Measurements from ENCODE around the gene DR1.

The DR1 gene

DNA sequence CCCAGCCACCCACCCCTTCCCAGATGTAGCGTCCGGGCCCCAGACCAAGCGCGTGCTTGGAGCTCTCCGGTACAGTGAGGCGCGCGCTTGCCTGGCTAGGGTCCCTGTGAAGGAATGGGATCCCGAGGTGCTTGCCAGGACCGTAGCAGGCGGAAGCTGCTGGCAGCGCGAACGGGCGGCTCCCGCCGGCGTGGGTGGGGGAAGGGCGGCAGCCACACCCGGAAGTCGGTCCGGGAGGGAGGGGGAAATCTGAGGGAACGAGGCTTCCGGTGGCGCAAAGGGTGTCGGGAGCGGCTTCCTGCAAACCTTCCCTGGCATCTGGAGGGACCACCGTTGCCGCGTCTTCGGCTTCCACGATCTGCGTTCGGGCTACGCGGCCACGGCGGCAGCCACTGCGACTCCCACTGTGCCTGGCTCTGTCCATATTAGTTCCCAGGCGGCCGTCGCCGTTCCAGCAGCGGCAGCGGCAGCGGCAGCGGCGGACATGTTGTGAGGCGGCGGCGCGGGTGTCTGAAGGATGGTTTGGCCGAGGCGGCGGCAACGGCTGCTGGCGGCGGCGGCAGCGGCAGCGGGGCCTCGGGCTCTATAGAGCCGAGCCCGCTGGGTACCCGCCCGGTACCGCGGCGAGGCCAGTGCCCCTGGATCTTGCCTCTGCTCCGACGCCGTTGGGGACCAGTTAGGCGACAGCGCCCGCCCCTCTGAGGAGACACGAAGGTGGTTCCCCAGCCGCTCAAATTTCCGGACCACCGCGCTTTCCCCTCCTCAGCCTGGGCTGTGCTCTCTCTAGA lies at the start of gene DR1:
Gene DR1 (plus strand): TSS at position 275 of the 788 bp plus-strand sequence. CDS start 739 bp downstream, outside the sequence.
- DNase-seq (ENCODE audit: low read depth in 2 of 2): peak; percentile 78 to 81

GRCh38 chr1:93296555-93297154 lies 49.1 kb upstream of the DR1 start:
- DNase-seq (ENCODE audit: low read depth in 2 of 2): no peak

DNA sequence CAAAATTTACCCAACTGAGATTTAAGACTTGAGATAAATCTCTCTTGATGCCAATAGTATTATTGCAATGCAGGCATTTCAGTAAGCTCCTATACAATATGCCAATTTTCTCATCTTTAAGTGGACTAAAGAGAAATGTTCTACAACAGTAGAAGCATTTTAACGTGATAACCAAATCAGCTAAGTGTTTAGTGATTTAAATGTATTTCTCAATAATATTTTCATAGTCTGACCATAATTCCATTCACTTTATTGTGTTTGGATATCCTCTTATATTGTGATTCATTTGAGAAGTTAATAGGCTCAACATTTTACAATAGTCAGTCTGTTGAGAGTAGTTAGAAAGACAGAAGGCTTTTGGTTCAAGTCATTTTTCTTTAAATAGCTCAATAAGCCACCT lies 44.6 kb upstream of the DR1 start:
- no peak for DNase-seq (ENCODE audit: low read depth in 2 of 2)

- no peak for DNase-seq (ENCODE audit: low read depth in 2 of 2)
These were observed 43.6 kb upstream of the DR1 start for GRCh38 chr1:93302078-93302477.

DNA sequence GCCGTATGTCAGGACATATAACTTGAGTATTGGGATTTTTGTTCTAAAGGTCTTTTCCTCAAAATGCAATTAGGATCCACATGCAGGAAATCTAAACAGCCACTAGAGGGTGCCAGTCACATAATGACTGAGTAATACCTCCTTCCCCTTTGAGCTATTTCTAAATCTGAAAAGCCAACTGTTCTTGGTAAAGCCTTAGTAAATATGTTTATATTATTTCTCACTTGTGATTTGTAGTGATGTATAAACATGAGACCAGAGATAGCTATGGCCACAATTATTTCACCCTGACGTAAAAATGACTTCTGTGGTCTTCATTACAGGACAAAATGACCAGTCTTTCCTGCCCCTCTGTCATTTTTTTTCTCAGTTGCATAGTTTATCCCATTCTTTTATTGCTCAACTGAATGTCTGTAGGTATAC lies 41.0 kb upstream of the DR1 start:
- peak in 1 of 2 donors; percentile 24 for DNase-seq (ENCODE audit: low read depth in 2 of 2)

GRCh38 chr1:93306920-93307319 lies 38.8 kb upstream of the DR1 start:
- DNase-seq (ENCODE audit: low read depth in 2 of 2): no peak

DNA sequence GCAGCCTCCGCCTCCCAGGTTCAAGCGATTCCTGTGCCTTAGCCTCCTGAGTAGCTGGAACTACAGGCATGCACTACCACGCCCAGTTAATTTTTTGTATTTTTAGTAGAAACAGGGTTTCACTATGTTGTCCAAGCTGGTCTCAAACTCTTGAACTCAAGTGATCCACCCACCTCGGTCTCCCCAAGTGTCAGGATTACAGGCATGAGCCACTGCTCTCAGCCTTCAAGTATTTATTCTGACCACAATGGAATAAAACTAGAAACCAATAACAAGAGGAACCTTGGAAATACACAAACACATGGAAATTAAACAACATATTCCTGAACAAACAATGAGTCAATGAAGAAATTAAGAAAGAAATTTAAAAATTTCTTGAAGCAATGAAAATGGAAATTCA lies 32.7 kb upstream of the DR1 start:
- no peak for DNase-seq (ENCODE audit: low read depth in 2 of 2)

DNA sequence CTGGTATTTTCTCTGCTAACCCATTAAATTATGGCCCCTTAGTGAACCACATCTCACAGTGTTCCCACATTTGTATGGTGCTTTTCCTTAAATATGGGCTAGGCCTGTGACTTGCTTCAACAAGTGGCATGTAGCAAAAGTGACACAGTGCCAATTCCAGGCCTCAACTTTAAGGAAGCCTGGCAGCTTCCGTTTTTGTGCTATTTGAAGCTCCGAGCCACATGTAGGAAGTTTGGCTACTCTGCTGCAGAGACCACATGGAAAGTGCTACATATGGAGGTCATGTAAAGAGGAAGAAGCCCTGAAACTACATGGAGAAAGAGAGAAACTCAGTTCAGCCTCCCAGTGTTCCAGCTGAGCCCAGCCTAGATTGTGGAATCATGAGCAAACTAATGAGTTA lies 28.5 kb upstream of the DR1 start:
- DNase-seq (ENCODE audit: low read depth in 2 of 2): no peak

GRCh38 chr1:93317943-93318342 lies 27.8 kb upstream of the DR1 start:
- DNase-seq (ENCODE audit: low read depth in 2 of 2): no peak

GRCh38 chr1:93321720-93322119 lies 24.0 kb upstream of the DR1 start:
- no peak for DNase-seq (ENCODE audit: low read depth in 2 of 2)

GRCh38 chr1:93322349-93322748 lies 23.4 kb upstream of the DR1 start:
- no peak for DNase-seq (ENCODE audit: low read depth in 2 of 2)

GRCh38 chr1:93323185-93323820 lies 22.4 kb upstream of the DR1 start:
- DNase-seq (ENCODE audit: low read depth in 2 of 2): no peak

- no peak for DNase-seq (ENCODE audit: low read depth in 2 of 2)
These were observed 20.9 kb upstream of the DR1 start for GRCh38 chr1:93324486-93325464.

DNA sequence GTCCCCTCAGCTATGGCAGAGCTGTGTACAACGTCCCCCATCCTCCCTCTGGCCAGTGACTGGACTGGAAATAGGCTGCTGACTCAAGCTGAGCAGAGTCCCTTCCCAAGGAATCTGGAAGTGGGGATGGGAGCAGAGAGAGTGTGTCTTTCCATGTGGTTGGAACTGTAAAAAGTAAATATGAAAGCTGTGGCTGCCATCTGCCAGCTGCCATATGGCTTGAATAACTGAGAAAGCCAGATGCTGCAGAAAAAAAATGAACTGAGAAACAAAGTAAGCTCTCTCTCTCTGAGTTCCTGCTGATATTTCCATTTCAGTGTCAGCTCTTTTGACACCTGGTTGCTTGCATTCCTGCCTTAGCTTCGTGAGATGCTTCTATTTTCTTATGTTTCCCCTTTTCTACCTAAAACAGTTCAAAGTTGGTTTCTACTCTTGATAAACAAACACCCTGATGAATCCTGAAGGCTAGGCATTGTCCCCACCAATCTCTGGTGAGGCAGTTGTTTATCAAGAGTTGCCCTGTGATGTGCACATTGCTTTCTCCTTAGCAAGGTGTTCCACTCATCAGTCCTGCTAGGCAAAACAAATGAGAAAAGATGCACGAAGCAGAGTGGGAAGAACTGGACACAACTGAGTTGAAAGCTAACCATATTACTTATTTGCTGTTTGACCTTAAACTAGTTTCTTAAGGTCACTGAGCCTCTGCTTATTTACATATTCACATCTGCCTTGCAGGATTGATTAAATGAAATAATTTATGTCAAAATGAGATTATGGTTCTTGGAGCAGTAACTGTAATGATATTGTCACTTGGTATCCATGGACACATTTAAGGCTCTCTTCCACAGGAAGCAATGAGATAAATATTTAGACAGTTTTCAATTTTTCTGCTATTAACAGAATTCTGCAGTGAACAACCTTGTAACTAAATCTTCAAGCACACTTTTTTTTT lies 16.6 kb upstream of the DR1 start:
- no peak for DNase-seq (ENCODE audit: low read depth in 2 of 2)

- no peak for DNase-seq (ENCODE audit: low read depth in 2 of 2)
These were observed 15.5 kb upstream of the DR1 start for GRCh38 chr1:93330196-93330595.

DNA sequence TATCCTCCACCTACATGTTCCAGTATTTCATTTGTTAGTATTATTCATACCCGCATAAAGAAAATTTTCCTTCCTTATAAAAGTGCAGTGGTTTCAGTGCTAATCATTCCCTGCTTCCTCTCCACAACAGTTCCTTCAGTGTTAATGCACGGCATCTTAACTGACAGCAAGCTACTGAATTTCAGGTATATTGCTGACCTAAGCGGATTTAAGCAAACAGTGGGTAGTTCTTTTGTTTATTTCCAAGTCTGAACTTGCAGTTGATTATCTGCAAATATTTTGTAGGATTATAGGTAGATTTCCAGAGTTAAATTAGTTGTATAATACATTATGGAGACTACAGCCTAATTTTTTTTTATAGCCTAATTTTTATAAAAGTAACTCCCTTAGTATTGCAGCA lies 15.1 kb upstream of the DR1 start:
- no peak for DNase-seq (ENCODE audit: low read depth in 2 of 2)

DNA sequence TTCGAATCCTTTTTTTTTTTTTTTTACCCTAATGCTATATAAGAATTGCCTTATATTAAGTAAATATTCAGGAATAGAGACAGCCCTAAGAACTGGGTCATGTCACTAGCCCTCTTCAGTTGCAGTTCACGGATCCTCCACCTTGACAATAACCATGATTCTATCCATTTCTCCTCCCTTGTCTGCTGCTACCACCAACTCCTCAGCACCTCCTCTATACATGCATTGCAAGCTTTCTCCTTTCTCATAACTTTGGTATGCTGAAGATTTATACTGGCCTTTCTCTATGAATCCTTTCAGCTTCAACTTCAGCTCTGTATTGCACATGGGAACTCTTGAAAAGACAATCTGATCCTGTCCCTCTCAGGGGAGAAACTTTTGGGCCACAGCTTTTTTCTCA lies 14.3 kb upstream of the DR1 start:
- DNase-seq (ENCODE audit: low read depth in 2 of 2): no peak

DNA sequence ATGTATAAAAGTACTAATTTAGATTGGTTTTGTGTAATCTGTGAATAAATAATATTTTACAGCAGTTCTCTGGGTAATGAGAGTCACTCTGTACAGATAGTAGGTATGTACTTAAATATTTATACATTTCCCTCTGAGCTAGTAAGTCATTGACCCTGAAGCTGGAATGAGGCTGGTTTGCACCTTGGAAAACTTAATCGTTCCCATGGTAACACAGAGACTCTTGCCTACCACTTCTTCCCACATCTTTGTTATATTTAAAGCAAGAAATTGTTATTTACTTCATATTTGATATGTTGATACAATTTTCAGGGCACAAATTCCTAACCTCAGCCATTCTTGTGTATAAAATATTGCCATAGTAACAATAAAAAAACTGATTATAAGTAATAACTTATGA lies 13.3 kb upstream of the DR1 start:
- DNase-seq (ENCODE audit: low read depth in 2 of 2): no peak

GRCh38 chr1:93338387-93339146 lies 7.1 kb upstream of the DR1 start:
- DNase-seq (ENCODE audit: low read depth in 2 of 2): no peak

DNA sequence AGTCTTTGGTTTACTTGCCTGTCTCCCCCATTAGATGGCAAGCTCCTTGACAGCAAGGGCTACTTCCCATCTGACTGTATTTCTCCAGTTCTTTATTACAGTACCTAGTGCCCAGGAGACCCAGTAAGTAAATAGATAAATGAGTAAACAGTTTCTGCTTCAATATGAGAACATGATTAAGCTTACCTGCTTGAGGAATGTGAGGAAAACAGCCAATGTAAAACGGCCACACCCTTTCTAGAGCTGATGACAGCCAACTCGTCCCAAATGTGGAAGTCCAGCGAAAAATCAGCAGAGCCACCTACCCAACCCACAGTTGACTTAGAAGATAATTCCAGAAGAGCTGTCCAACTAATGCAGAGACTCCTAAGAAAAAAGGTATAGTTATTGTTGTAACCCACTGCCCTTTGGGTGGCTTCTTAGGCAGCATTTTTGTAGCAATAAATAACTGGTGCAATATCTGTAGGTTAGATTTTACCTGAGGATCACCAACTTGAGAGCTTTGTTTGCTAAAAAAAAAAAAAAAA lies 6.5 kb upstream of the DR1 start:
- no peak for DNase-seq (ENCODE audit: low read depth in 2 of 2)
